WTC11 (cell line): Measurements from ENCODE around the gene GPR139. TPM values are rescaled to one million over a fixed set of nuclear protein-coding genes. Genes with fewer than 3 reads are reported as not detected.

Experiments used
- ATAC-seq: fragments of 200-7000 bp; cut with Tn5 transposase; 2 replicates; pipeline ENCODE4 v1.10.0; 2021; ENCODE audit warnings: mild to moderate bottlenecking, moderate library complexity
- CTCF ChIA-PET: fragments of 300-600 bp; sonication (Branson Sonifier 250); formaldehyde crosslinking; loops from one replicate; lab custom pipeline; 2021; ENCODE audit warnings: antibody characterized with exemption; lab: Charles Lee
- POLR2A ChIA-PET: fragments of 350-600 bp; sonication (Branson Sonifier 250); formaldehyde crosslinking; loops from one replicate; lab custom pipeline; 2021; ENCODE audit warnings: antibody characterized with exemption; lab: Charles Lee
- DNase-seq: peaks from one replicate; pipeline ENCODE4 v3.0.0; 2021; ENCODE audit warnings: low spot score
- H3K27ac Mint-ChIP-seq: 2 replicates; pipeline ENCODE4 v1.8.0; 2021; ENCODE audit warnings: mixed read lengths
- H3K27me3 Mint-ChIP-seq: 2 replicates; pipeline ENCODE4 v1.8.0; 2021; ENCODE audit warnings: low read depth, mild to moderate bottlenecking, moderate library complexity, mixed read lengths
- H3K36me3 Mint-ChIP-seq: 2 replicates; pipeline ENCODE4 v1.8.0; 2021; ENCODE audit warnings: mixed read lengths
- H3K4me1 Mint-ChIP-seq: 2 replicates; pipeline ENCODE4 v1.8.0; 2022; ENCODE audit warnings: mixed read lengths
- H3K4me3 Mint-ChIP-seq: 2 replicates; pipeline ENCODE4 v1.8.0; 2021; ENCODE audit warnings: mild to moderate bottlenecking, moderate library complexity, mixed read lengths
- H3K9me3 Mint-ChIP-seq: 2 replicates; pipeline ENCODE4 v1.8.0; 2021; ENCODE audit warnings: mixed read lengths
- ATF1 ChIP-seq: sonication (generic); formaldehyde crosslinking; IDR thresholded peaks from 2 replicates; pipeline ENCODE4 v1.8.1; 2023; ENCODE audit warnings: mild to moderate bottlenecking, moderate library complexity, missing genetic modification reagents
- CREB1 ChIP-seq: sonication (generic); formaldehyde crosslinking; IDR thresholded peaks from 2 replicates; pipeline ENCODE4 v1.8.0; 2023; ENCODE audit warnings: mild to moderate bottlenecking, missing genetic modification reagents
- CREM ChIP-seq: sonication (generic); formaldehyde crosslinking; IDR thresholded peaks from 2 replicates; pipeline ENCODE4 v1.8.1; 2022; ENCODE audit warnings: mild to moderate bottlenecking, missing genetic modification reagents, moderate library complexity
- ELF4 ChIP-seq: sonication (generic); formaldehyde crosslinking; IDR thresholded peaks from 2 replicates; pipeline ENCODE4 v1.8.1; 2022; ENCODE audit warnings: low read depth, mild to moderate bottlenecking, moderate library complexity, missing genetic modification reagents
- ETV6 ChIP-seq: sonication (generic); formaldehyde crosslinking; IDR thresholded peaks from 2 replicates; pipeline ENCODE4 v1.8.1; 2022; ENCODE audit warnings: mild to moderate bottlenecking, missing genetic modification reagents
- FOXK1 ChIP-seq: sonication (generic); formaldehyde crosslinking; IDR thresholded peaks from 2 replicates; pipeline ENCODE4 v1.8.0; 2022; ENCODE audit warnings: mild to moderate bottlenecking, moderate library complexity, missing genetic modification reagents
- GRHL2 ChIP-seq: fragments of 250-450 bp; sonication (Bioruptor Pico); IDR thresholded peaks from 2 replicates; pipeline ENCODE4 v1.8.0; 2022; ENCODE audit warnings: mild to moderate bottlenecking, moderate library complexity; ENCODE audit not compliant: insufficient replicate concordance, severe bottlenecking
- IRF2 ChIP-seq: sonication (generic); formaldehyde crosslinking; IDR thresholded peaks from 2 replicates; pipeline ENCODE4 v1.8.0; 2022; ENCODE audit warnings: low read depth, missing genetic modification reagents, borderline replicate concordance
- MYBL2 ChIP-seq: sonication (generic); formaldehyde crosslinking; IDR thresholded peaks from 2 replicates; pipeline ENCODE4 v1.8.1; 2023; ENCODE audit warnings: mild to moderate bottlenecking, moderate library complexity, missing genetic modification reagents
- NFATC4 ChIP-seq: fragments of 250-450 bp; sonication (Bioruptor Pico); IDR thresholded peaks from 2 replicates; pipeline ENCODE4 v1.9.0; 2021; ENCODE audit warnings: mild to moderate bottlenecking
- NFE2L1 ChIP-seq: sonication (generic); formaldehyde crosslinking; IDR thresholded peaks from 2 replicates; pipeline ENCODE4 v1.8.1; 2023; ENCODE audit warnings: missing genetic modification reagents
- NFYB ChIP-seq: sonication (generic); formaldehyde crosslinking; conservative IDR thresholded peaks from 2 replicates; pipeline ENCODE4 v1.8.0; 2022; ENCODE audit warnings: low read depth, missing genetic modification reagents
- OVOL2 ChIP-seq: fragments of 250-450 bp; sonication (Bioruptor Pico); IDR thresholded peaks from 2 replicates; pipeline ENCODE4 v1.9.0; 2021; ENCODE audit warnings: mild to moderate bottlenecking, borderline replicate concordance
- TP53 ChIP-seq: sonication (generic); formaldehyde crosslinking; IDR thresholded peaks from 2 replicates; pipeline ENCODE4 v1.8.1; 2023; ENCODE audit warnings: mild to moderate bottlenecking, missing genetic modification reagents
- ZNF138 ChIP-seq: sonication (generic); formaldehyde crosslinking; conservative IDR thresholded peaks from 2 replicates; pipeline ENCODE4 v1.8.1; 2022; ENCODE audit warnings: mild to moderate bottlenecking, moderate library complexity, missing genetic modification reagents
- ZNF396 ChIP-seq: fragments of 250-450 bp; sonication (Bioruptor Pico); IDR thresholded peaks from 2 replicates; pipeline ENCODE4 v1.8.0; 2021; ENCODE audit warnings: mild to moderate bottlenecking, moderate library complexity, borderline replicate concordance
- ZNF671 ChIP-seq: fragments of 250-450 bp; sonication (Bioruptor Pico); IDR thresholded peaks from 2 replicates; pipeline ENCODE4 v1.8.0; 2021; ENCODE audit warnings: mild to moderate bottlenecking
- total RNA-seq: library from RNA; stranded (reverse); gene quantifications from 3 replicates; pipeline ENCODE4 v1.2.3, GENCODE V29; 2021
- TF ChIP-seq, protein P1 (sequence below): sonication (generic); formaldehyde crosslinking; IDR thresholded peaks from 2 replicates; pipeline ENCODE4 v1.8.0; 2022; ENCODE audit warnings: mild to moderate bottlenecking, missing genetic modification reagents
- TF ChIP-seq, protein P2 (sequence below): sonication (generic); formaldehyde crosslinking; conservative IDR thresholded peaks from 2 replicates; pipeline ENCODE4 v1.8.1; 2023; ENCODE audit warnings: mild to moderate bottlenecking, low read depth, missing genetic modification reagents, moderate library complexity
- TF ChIP-seq, protein P3 (sequence below): fragments of 200-600 bp; IDR thresholded peaks from 2 replicates; pipeline ENCODE4 v1.8.0; 2022; ENCODE audit warnings: antibody characterized with exemption
- TF ChIP-seq, protein P4 (sequence below): sonication (generic); formaldehyde crosslinking; IDR thresholded peaks from 2 replicates; pipeline ENCODE4 v1.8.1; 2022; ENCODE audit warnings: mild to moderate bottlenecking, moderate library complexity, missing genetic modification reagents

GPR139 gene
- total RNA-seq, 1 experiment from 2014 or later = 0.48 TPM

DNA sequence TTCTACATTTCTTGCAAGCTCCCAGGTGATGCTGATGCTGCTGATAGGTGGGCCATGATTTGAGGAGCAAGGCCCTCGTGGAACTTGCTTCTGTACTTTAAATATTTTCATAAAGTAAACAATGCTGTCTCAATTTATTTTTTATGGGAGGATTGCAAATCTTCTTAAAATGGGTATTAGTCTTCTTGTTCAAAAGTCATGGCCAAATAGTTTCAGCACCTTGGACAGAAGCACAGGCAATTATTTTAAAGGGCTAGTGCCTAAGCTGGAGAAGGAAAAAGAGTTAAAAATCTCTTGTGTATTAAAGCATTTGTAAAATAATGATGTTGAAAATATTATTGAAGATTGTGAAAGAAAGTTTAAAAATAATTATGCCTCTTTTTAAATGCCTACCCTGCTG is 50.5 kb downstream of the GPR139 start:
- no peak for DNase-seq
- no peak overlapping the region for H3K4me3 Mint-ChIP-seq
- H3K27me3 Mint-ChIP-seq = peaks cover 9% of the 10 kb centered on the region
- TF ChIP-seq ELF4 (CRISPR knock-in tag) (no peak), MYBL2 (CRISPR knock-in tag) (no peak), OVOL2 (CRISPR knock-in tag) (no peak), IRF2 (CRISPR knock-in tag) (no peak), NFATC4 (CRISPR knock-in tag) (no peak), TP53 (CRISPR knock-in tag) (no peak), CREB1 (CRISPR knock-in tag) (no peak), ZNF396 (CRISPR knock-in tag) (no peak)
- TF ChIP-seq, all 79 proteins: peak for 0
- CTCF ChIA-PET = interaction anchor here (0.6 to 1.6 kb wide), 4 partner anchors 19 to 338 kb away, joined by 3 to 6 read pairs (median 4); no protein-coding TSS in a partner anchor
- H3K27ac Mint-ChIP-seq = no peak overlapping the region
- H3K9me3 Mint-ChIP-seq = no peaks in the 10 kb centered on the region
- no peaks in the 10 kb centered on the region for H3K36me3 Mint-ChIP-seq
- H3K4me1 Mint-ChIP-seq = no peaks in the 10 kb centered on the region
- no peak for ATAC-seq
- POLR2A ChIA-PET = no interaction called here

DNA sequence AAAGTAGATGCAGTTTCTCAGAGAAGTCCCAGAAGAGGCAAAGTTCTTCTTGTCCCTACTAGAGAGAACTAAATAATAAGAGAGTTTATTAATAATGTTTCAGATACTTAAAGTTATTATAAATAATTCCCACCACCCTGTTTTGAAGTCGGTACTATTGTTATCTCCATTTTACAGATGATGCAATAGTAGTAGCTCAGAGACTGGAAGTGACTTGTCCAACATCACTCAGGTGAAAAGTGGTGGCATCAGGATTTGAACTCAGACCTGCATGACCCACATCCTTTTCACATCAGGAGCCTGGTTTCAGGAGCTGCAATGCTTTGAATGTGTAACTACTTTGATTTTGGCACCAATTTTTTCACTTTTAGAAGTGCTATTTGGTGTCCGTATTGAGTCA is 52.7 kb downstream of the GPR139 start:
- Mint-ChIP-seq H3K9me3 (no peaks in the 10 kb centered on the region), H3K36me3 (no peaks in the 10 kb centered on the region), H3K27ac (no peak overlapping the region), H3K27me3 (peaks cover 13% of the 10 kb centered on the region), H3K4me3 (no peak overlapping the region), H3K4me1 (peaks cover 7% of the 10 kb centered on the region)
- POLR2A ChIA-PET = no interaction called here
- CTCF ChIA-PET = interaction anchor here (1.2 to 2.4 kb wide), 2 partner anchors 40 to 279 kb away, joined by 3 to 5 read pairs; no protein-coding TSS in a partner anchor
- ATAC-seq = no peak
- no peak for TF ChIP-seq ZNF671
- no peak for TF ChIP-seq CREM
- TF ChIP-seq, protein P1, sequence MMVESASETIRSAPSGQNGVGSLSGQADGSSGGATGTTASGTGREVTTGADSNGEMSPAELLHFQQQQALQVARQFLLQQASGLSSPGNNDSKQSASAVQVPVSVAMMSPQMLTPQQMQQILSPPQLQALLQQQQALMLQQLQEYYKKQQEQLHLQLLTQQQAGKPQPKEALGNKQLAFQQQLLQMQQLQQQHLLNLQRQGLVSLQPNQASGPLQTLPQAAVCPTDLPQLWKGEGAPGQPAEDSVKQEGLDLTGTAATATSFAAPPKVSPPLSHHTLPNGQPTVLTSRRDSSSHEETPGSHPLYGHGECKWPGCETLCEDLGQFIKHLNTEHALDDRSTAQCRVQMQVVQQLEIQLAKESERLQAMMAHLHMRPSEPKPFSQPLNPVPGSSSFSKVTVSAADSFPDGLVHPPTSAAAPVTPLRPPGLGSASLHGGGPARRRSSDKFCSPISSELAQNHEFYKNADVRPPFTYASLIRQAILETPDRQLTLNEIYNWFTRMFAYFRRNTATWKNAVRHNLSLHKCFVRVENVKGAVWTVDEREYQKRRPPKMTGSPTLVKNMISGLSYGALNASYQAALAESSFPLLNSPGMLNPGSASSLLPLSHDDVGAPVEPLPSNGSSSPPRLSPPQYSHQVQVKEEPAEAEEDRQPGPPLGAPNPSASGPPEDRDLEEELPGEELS (CRISPR knock-in tag) = no peak
- TF ChIP-seq, protein P2, sequence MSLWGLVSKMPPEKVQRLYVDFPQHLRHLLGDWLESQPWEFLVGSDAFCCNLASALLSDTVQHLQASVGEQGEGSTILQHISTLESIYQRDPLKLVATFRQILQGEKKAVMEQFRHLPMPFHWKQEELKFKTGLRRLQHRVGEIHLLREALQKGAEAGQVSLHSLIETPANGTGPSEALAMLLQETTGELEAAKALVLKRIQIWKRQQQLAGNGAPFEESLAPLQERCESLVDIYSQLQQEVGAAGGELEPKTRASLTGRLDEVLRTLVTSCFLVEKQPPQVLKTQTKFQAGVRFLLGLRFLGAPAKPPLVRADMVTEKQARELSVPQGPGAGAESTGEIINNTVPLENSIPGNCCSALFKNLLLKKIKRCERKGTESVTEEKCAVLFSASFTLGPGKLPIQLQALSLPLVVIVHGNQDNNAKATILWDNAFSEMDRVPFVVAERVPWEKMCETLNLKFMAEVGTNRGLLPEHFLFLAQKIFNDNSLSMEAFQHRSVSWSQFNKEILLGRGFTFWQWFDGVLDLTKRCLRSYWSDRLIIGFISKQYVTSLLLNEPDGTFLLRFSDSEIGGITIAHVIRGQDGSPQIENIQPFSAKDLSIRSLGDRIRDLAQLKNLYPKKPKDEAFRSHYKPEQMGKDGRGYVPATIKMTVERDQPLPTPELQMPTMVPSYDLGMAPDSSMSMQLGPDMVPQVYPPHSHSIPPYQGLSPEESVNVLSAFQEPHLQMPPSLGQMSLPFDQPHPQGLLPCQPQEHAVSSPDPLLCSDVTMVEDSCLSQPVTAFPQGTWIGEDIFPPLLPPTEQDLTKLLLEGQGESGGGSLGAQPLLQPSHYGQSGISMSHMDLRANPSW = no peak
- TF ChIP-seq, protein P3, sequence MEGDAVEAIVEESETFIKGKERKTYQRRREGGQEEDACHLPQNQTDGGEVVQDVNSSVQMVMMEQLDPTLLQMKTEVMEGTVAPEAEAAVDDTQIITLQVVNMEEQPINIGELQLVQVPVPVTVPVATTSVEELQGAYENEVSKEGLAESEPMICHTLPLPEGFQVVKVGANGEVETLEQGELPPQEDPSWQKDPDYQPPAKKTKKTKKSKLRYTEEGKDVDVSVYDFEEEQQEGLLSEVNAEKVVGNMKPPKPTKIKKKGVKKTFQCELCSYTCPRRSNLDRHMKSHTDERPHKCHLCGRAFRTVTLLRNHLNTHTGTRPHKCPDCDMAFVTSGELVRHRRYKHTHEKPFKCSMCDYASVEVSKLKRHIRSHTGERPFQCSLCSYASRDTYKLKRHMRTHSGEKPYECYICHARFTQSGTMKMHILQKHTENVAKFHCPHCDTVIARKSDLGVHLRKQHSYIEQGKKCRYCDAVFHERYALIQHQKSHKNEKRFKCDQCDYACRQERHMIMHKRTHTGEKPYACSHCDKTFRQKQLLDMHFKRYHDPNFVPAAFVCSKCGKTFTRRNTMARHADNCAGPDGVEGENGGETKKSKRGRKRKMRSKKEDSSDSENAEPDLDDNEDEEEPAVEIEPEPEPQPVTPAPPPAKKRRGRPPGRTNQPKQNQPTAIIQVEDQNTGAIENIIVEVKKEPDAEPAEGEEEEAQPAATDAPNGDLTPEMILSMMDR = no peak
- no peak for TF ChIP-seq NFE2L1 (CRISPR knock-in tag)
- no peak for TF ChIP-seq NFATC4 (CRISPR knock-in tag)
- TF ChIP-seq GRHL2 (CRISPR knock-in tag) = no peak
- TF ChIP-seq, protein P4, sequence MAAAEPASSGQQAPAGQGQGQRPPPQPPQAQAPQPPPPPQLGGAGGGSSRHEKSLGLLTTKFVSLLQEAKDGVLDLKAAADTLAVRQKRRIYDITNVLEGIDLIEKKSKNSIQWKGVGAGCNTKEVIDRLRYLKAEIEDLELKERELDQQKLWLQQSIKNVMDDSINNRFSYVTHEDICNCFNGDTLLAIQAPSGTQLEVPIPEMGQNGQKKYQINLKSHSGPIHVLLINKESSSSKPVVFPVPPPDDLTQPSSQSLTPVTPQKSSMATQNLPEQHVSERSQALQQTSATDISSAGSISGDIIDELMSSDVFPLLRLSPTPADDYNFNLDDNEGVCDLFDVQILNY (CRISPR knock-in tag) = no peak
- no peak for TF ChIP-seq ATF1 (CRISPR knock-in tag)
- no peak for TF ChIP-seq NFYB (CRISPR knock-in tag)
- TF ChIP-seq ZNF138 (CRISPR knock-in tag) = no peak
- no peak for TF ChIP-seq FOXK1
- no peak for TF ChIP-seq ETV6
- TF ChIP-seq, all 79 proteins: peak for 0
- DNase-seq = no peak
